GM19099 (cell line): ENCODE measurements around the gene RCOR3.

Experiments
- POLR2A ChIP-seq: IDR thresholded peaks from 3 replicates; pipeline ENCODE4 v1.6.1; 2011; ENCODE audit warnings: low read depth; ENCODE audit not compliant: insufficient read length; ENCODE audit errors: extremely low read depth

RCOR3 gene

GRCh38 chr1:211260141-211261107 lies 1.3 kb downstream of the RCOR3 start:
- peak; percentile 50 for TF ChIP-seq POLR2A

- no peak for TF ChIP-seq POLR2A
Measured at GRCh38 chr1:211261229-211261628, 2.1 kb downstream of the RCOR3 start.

GRCh38 chr1:211267204-211267857 lies 8.2 kb downstream of the RCOR3 start:
- TF ChIP-seq POLR2A = no peak

- TF ChIP-seq POLR2A = no peak
Measured at GRCh38 chr1:211279340-211279739, 20.2 kb downstream of the RCOR3 start.

- no peak for TF ChIP-seq POLR2A
Measured at GRCh38 chr1:211280910-211281309, 21.7 kb downstream of the RCOR3 start.

- TF ChIP-seq POLR2A = no peak
Measured at GRCh38 chr1:211281320-211282022, 22.3 kb downstream of the RCOR3 start.

GRCh38 chr1:211282023-211282373 lies 22.8 kb downstream of the RCOR3 start:
- no peak for TF ChIP-seq POLR2A

- TF ChIP-seq POLR2A = no peak
Measured at GRCh38 chr1:211285196-211285595, 26.0 kb downstream of the RCOR3 start.

- no peak for TF ChIP-seq POLR2A
Measured at GRCh38 chr1:211287218-211287617, 28.1 kb downstream of the RCOR3 start.

GRCh38 chr1:211292411-211292810 lies 33.2 kb downstream of the RCOR3 start:
- TF ChIP-seq POLR2A = no peak

- TF ChIP-seq POLR2A = no peak
Measured at GRCh38 chr1:211296396-211296795, 37.2 kb downstream of the RCOR3 start.

- no peak for TF ChIP-seq POLR2A
Measured at GRCh38 chr1:211305044-211305443, 45.9 kb downstream of the RCOR3 start.

- no peak for TF ChIP-seq POLR2A
Measured at GRCh38 chr1:211309617-211310016, 50.5 kb downstream of the RCOR3 start.

- no peak for TF ChIP-seq POLR2A
Measured at GRCh38 chr1:211313392-211313791, 54.2 kb downstream of the RCOR3 start.

- TF ChIP-seq POLR2A = no peak
Measured at GRCh38 chr1:211318576-211319280, 59.6 kb downstream of the RCOR3 start.
